Astrocyte (in vitro differentiated cells and primary cell): Measurements from ENCODE around the gene IL16. TPM values are rescaled to one million over a fixed set of nuclear protein-coding genes. Genes with fewer than 3 reads are reported as not detected.
A peak's percentile ranks its signal among the peaks of the same experiment; 100 is the strongest.

ENCODE experiments used
- DNase-seq: peaks from one replicate; pipeline ENCODE4 v3.0.0-alpha.2; 2010; ENCODE audit warnings: low read depth
- FAIRE-seq: peaks from 2 replicates; lab custom pipeline; 2011; peaks lifted over from hg19 to GRCh38; lab: Jason Lieb, UNC
- H2AFZ ChIP-seq: 2 replicates; pipeline ENCODE4 v1.6.0; 2012; ENCODE audit warnings: low read depth, low read length, inconsistent platforms
- H3K27ac ChIP-seq: 2 replicates; pipeline ENCODE4 v1.5.1; 2011; ENCODE audit warnings: low read depth, low read length, inconsistent platforms
- H3K27me3 ChIP-seq: 2 replicates; pipeline ENCODE4 v1.6.0; 2011; ENCODE audit warnings: low read length, inconsistent platforms; ENCODE audit not compliant: insufficient read depth
- H3K36me3 ChIP-seq: 2 replicates; pipeline ENCODE4 v1.5.1; 2011; ENCODE audit warnings: low read length, inconsistent platforms; ENCODE audit not compliant: insufficient read depth
- H3K4me1 ChIP-seq: 2 replicates; pipeline ENCODE4 v1.5.1; 2011; ENCODE audit warnings: low read length, inconsistent platforms; ENCODE audit not compliant: insufficient read depth
- H3K4me2 ChIP-seq: 2 replicates; pipeline ENCODE4 v1.6.0; 2012; ENCODE audit warnings: low read length, inconsistent platforms
- H3K4me3 ChIP-seq: 2 replicates; pipeline ENCODE4 v1.5.1; 2011; ENCODE audit warnings: low read depth, mild to moderate bottlenecking, low read length, inconsistent platforms; ENCODE audit not compliant: insufficient read depth
- H3K79me2 ChIP-seq: 2 replicates; pipeline ENCODE4 v1.6.0; 2012; ENCODE audit warnings: mild to moderate bottlenecking, low read length, inconsistent platforms; ENCODE audit not compliant: insufficient read depth
- H3K9ac ChIP-seq: 2 replicates; pipeline ENCODE4 v1.6.0; 2012; ENCODE audit warnings: mild to moderate bottlenecking, low read length, inconsistent platforms
- H3K9me3 ChIP-seq: 2 replicates; pipeline ENCODE4 v1.5.1; 2012; ENCODE audit warnings: low read depth, mild to moderate bottlenecking, low read length, inconsistent platforms; ENCODE audit not compliant: insufficient read depth
- H4K20me1 ChIP-seq: 2 replicates; pipeline ENCODE4 v1.6.0; 2012; ENCODE audit warnings: low read length, inconsistent platforms; ENCODE audit not compliant: insufficient read depth
- H3K27ac Mint-ChIP-seq: one replicate; pipeline ENCODE4 v1.8.0; 2021; ENCODE audit warnings: mild to moderate bottlenecking, mixed read lengths; ENCODE audit not compliant: unreplicated experiment
- H3K27me3 Mint-ChIP-seq: one replicate; pipeline ENCODE4 v1.8.0; 2021; ENCODE audit warnings: low read depth, mixed read lengths; ENCODE audit not compliant: unreplicated experiment
- H3K36me3 Mint-ChIP-seq: one replicate; pipeline ENCODE4 v1.8.0; 2021; ENCODE audit warnings: low read depth, mixed read lengths; ENCODE audit not compliant: unreplicated experiment
- H3K4me1 Mint-ChIP-seq: one replicate; pipeline ENCODE4 v1.8.0; 2021; ENCODE audit warnings: low read depth, mixed read lengths; ENCODE audit not compliant: unreplicated experiment
- H3K4me3 Mint-ChIP-seq: one replicate; pipeline ENCODE4 v1.8.0; 2021; ENCODE audit warnings: mild to moderate bottlenecking, moderate library complexity, mixed read lengths; ENCODE audit not compliant: unreplicated experiment
- H3K9me3 Mint-ChIP-seq: one replicate; pipeline ENCODE4 v1.8.0; 2021; ENCODE audit warnings: mild to moderate bottlenecking, mixed read lengths; ENCODE audit not compliant: unreplicated experiment
- EZH2 ChIP-seq: IDR thresholded peaks from 2 replicates; pipeline ENCODE4 v1.6.1; 2012; ENCODE audit warnings: mild to moderate bottlenecking, low read length, inconsistent platforms; ENCODE audit not compliant: insufficient read depth
- total RNA-seq: library from RNA; stranded (reverse); gene quantifications from 2 replicates; pipeline ENCODE4 v1.2.1, GENCODE V29; 2021
- TF ChIP-seq, protein P1 (sequence below): IDR thresholded peaks from 2 replicates; pipeline ENCODE4 v1.5.1; 2011; ENCODE audit warnings: low read depth, mild to moderate bottlenecking, inconsistent platforms, low read length, moderate library complexity; ENCODE audit not compliant: insufficient read depth

IL16 gene
- total RNA-seq, 1 donor from 2014 or later = 0.36 TPM

DNA sequence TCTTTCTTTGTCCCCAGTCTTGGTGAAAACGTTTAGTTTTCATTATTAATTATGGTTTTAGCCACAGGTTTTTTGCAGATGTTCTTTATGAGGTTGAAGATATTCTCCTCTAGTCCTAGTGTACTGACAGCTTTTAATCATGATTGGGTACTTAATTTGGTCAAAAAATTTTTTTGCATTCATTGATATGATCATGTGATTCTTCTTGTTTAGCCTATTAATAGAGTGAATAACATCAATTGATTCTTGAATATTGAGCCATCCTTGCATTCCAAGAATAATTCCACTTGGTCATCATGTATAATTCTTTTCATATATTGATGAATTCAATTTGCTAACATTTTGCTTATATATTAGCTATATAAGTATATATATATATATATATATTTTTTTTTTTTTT lies 46.1 kb downstream of the IL16 start:
- H3K27me3 ChIP-seq = no peaks in the 10 kb centered on the region
- peaks cover 3% of the 10 kb centered on the region for H3K9me3 Mint-ChIP-seq
- no peak overlapping the region for H3K4me3 Mint-ChIP-seq
- FAIRE-seq (no peak), DNase-seq (no peak)
- no peaks in the 10 kb centered on the region for H3K36me3 Mint-ChIP-seq
- no peak overlapping the region for H3K4me3 ChIP-seq
- H3K4me2 ChIP-seq = no peak overlapping the region
- H2AFZ ChIP-seq = no peak overlapping the region
- H3K4me1 ChIP-seq = no peaks in the 10 kb centered on the region
- no peak overlapping the region for H3K27ac Mint-ChIP-seq
- H3K27me3 Mint-ChIP-seq = no peaks in the 10 kb centered on the region
- H3K27ac ChIP-seq = no peak overlapping the region
- no peak overlapping the region for H3K9ac ChIP-seq
- no peaks in the 10 kb centered on the region for H3K36me3 ChIP-seq
- no peaks in the 10 kb centered on the region for H4K20me1 ChIP-seq
- H3K9me3 ChIP-seq = no peaks in the 10 kb centered on the region
- no peaks in the 10 kb centered on the region for H3K79me2 ChIP-seq
- H3K4me1 Mint-ChIP-seq = no peaks in the 10 kb centered on the region
- no peak for TF ChIP-seq EZH2
- TF ChIP-seq, protein P1, sequence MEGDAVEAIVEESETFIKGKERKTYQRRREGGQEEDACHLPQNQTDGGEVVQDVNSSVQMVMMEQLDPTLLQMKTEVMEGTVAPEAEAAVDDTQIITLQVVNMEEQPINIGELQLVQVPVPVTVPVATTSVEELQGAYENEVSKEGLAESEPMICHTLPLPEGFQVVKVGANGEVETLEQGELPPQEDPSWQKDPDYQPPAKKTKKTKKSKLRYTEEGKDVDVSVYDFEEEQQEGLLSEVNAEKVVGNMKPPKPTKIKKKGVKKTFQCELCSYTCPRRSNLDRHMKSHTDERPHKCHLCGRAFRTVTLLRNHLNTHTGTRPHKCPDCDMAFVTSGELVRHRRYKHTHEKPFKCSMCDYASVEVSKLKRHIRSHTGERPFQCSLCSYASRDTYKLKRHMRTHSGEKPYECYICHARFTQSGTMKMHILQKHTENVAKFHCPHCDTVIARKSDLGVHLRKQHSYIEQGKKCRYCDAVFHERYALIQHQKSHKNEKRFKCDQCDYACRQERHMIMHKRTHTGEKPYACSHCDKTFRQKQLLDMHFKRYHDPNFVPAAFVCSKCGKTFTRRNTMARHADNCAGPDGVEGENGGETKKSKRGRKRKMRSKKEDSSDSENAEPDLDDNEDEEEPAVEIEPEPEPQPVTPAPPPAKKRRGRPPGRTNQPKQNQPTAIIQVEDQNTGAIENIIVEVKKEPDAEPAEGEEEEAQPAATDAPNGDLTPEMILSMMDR = no peak

DNA sequence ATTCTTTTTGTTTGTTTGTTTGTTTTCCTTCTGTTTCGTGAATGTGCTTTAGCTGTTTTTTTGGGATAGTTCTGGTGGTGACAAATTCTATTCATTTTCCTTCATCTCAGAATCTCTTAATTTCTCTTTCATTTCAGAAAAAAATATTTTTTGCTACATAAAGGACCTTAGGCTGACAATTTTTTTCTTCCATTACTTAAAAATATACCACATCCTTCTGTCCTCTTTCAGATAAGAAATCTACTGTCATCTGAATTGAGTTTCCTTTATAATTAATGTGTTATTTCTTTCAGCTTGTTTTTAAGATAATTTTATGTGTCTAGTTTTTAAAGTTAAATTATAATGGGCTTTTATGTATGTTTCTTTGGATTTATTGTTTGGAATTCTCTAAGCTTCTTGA lies 47.6 kb downstream of the IL16 start:
- Histone ChIP-seq H3K9ac (no peak overlapping the region), H3K27me3 (no peaks in the 10 kb centered on the region), H2AFZ (no peak overlapping the region), H3K4me3 (no peak overlapping the region), H3K27ac (no peak overlapping the region), H3K36me3 (no peaks in the 10 kb centered on the region), H3K79me2 (no peaks in the 10 kb centered on the region), H3K4me1 (no peaks in the 10 kb centered on the region), H4K20me1 (no peaks in the 10 kb centered on the region), H3K9me3 (no peaks in the 10 kb centered on the region), H3K4me2 (no peak overlapping the region)
- Mint-ChIP-seq H3K36me3 (no peaks in the 10 kb centered on the region), H3K4me3 (no peak overlapping the region), H3K27me3 (no peaks in the 10 kb centered on the region), H3K27ac (no peak overlapping the region), H3K9me3 (peaks cover 3% of the 10 kb centered on the region), H3K4me1 (no peaks in the 10 kb centered on the region)
- FAIRE-seq = no peak
- no peak for DNase-seq
- TF ChIP-seq EZH2 = no peak
- TF ChIP-seq, protein P1 = no peak

DNA sequence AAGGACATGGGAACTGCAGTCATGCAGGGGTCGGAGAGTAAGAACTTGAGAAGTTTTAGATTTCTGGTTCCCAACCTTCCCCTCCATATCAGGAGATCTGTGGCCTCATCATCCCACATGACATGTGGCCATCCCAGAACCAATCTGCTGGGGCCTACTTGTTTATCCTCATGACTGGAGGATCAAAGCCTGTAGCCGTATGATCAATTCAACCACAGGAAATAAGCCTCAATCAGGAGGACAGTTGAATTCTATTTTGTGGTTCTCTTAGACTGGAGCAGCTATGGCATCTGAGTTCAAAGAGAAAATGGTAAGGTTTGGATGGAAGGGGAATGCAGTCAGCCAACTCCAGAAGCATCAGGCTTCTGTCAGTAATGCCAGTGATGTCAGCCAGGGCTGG lies 57.2 kb downstream of the IL16 start:
- H3K9ac ChIP-seq = no peak overlapping the region
- H3K4me2 ChIP-seq = no peak overlapping the region
- H3K27me3 ChIP-seq = peaks cover 5% of the 10 kb centered on the region
- H3K4me3 ChIP-seq = no peak overlapping the region
- H3K9me3 Mint-ChIP-seq = no peaks in the 10 kb centered on the region
- H3K79me2 ChIP-seq = no peaks in the 10 kb centered on the region
- H4K20me1 ChIP-seq = no peaks in the 10 kb centered on the region
- H3K4me1 Mint-ChIP-seq = peaks cover 22% of the 10 kb centered on the region
- peaks cover 5% of the 10 kb centered on the region for H3K27me3 Mint-ChIP-seq
- H3K36me3 ChIP-seq = no peaks in the 10 kb centered on the region
- H3K4me3 Mint-ChIP-seq = no peak overlapping the region
- H3K27ac Mint-ChIP-seq = peak overlapping the region; percentile 58
- DNase-seq = no peak
- no peaks in the 10 kb centered on the region for H3K9me3 ChIP-seq
- no peak overlapping the region for H2AFZ ChIP-seq
- FAIRE-seq = no peak
- no peaks in the 10 kb centered on the region for H3K36me3 Mint-ChIP-seq
- no peaks in the 10 kb centered on the region for H3K4me1 ChIP-seq
- TF ChIP-seq, protein P1 = no peak
- no peak for TF ChIP-seq EZH2
- H3K27ac ChIP-seq = no peak overlapping the region
